Esophagus squamous epithelium (tissue), 5 donors: Measurements from ENCODE around the gene RCAN1. TPM values are rescaled to one million over a fixed set of nuclear protein-coding genes. Genes with fewer than 3 reads are reported as not detected.
"Not testable (repeated sequence)": the region's sequence is repeated elsewhere in the genome, so short reads cannot be mapped to it uniquely, and the experiment has no call there.

Experiments
- DNase-seq: peaks from one replicate; lab custom pipeline; 2025; lab: John Stamatoyannopoulos, UW
- H3K27ac ChIP-seq, 4 donors: fragments of 200-600 bp; sonication (generic); one replicate each; pipeline ENCODE4 v1.5.1; 2016 to 2019; ENCODE audit warnings: mild to moderate bottlenecking in 1 of 4
- H3K27me3 ChIP-seq, 4 donors: fragments of 200-600 bp; sonication (generic); 1 replicate in 3 of 4; 2 replicates in 1 of 4; pipeline versions ENCODE4 v1.5.1 to v1.6.0; 2017 to 2021; ENCODE audit warnings: antibody characterized with exemption in 1 of 4
- H3K36me3 ChIP-seq, 3 donors: fragments of 200-600 bp; sonication (generic); one replicate each; pipeline ENCODE4 v1.5.1; 2016 to 2019
- H3K4me1 ChIP-seq, 3 donors: fragments of 200-600 bp; sonication (generic); one replicate each; pipeline ENCODE4 v1.5.1; 2017 to 2019
- H3K4me3 ChIP-seq, 4 donors: fragments of 200-600 bp; sonication (generic); 1 replicate in 3 of 4; 2 replicates in 1 of 4; pipeline ENCODE4 v1.5.1; 2016 to 2019; ENCODE audit warnings: mild to moderate bottlenecking in 2 of 4, moderate library complexity in 1 of 4
- H3K9me3 ChIP-seq, 3 donors: fragments of 200-600 bp; sonication (generic); one replicate each; pipeline ENCODE4 v1.5.1; 2016 to 2019
- POLR2A ChIP-seq, 4 donors: fragments of 450-650 bp; IDR thresholded peaks; one replicate each; pipeline ENCODE4 v1.6.1; 2017; ENCODE audit warnings: antibody characterized with exemption in 4 of 4, mild to moderate bottlenecking in 4 of 4, moderate library complexity in 3 of 4
- WGBS, 2 donors: methylation state at CpG; one replicate each; pipeline ENCODE4 v1.1.5; 2018; 5-methylcytosine and 5-hydroxymethylcytosine counted together
- intact Hi-C: fragments of 100-400 bp; cut with DNase I; formaldehyde crosslinking; loops from one replicate; pipeline ENCODE4 v1.15.0; 2022
- total RNA-seq, 4 donors: library from RNA; depleted of rRNA; stranded (reverse); fragments of >200 nt; gene quantifications; one replicate each; pipeline ENCODE4 v1.1.0, GENCODE V29; 2016
- TF ChIP-seq, protein P1 (sequence below), 6 experiments: fragments of 450-650 bp in 4 of 6; fragments of 200-600 bp in 2 of 6; sonication (generic) in 2 of 6; IDR thresholded peaks; one replicate each; pipeline ENCODE4 v1.5.1; 2016 to 2019; ENCODE audit warnings: antibody characterized with exemption in 6 of 6, mild to moderate bottlenecking in 4 of 6, moderate library complexity in 4 of 6
- donor health status: DM: yes; HTN: yes; CAD: no.

The RCAN1 gene
- total RNA-seq, 4 donors from 2014 or later: 12.4 to 21.0 (median 17.0) TPM

DNA sequence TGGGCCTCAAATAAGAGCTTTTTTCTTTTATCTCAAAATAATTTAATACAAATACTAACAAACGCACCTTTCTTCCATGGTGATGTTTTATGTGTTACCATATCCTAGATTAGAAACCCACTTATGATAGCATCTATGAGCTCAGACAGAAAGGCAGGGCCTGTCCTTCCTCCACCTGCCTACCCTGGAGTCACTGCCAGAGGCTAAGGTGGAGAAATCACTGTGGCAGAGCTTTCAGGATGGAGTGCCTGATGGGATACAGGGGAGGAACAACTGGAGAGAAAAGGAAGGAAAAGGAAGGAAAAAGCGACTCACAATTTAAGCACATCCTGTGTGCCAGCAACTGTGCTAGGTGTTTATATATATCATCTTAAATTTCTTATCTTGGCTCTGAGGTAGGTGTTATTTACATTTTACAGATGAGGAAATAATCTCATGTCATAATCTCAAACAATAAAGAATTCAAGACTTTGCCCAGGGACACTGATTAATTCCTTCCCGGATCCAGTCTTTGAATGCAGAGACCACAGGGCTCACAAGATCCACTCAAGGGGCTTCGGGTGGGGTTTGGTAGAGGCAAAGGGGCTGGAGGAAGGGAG is 45.4 kb downstream of the RCAN1 start:
- intact Hi-C loops: no loop called here
- TF ChIP-seq, protein P1, sequence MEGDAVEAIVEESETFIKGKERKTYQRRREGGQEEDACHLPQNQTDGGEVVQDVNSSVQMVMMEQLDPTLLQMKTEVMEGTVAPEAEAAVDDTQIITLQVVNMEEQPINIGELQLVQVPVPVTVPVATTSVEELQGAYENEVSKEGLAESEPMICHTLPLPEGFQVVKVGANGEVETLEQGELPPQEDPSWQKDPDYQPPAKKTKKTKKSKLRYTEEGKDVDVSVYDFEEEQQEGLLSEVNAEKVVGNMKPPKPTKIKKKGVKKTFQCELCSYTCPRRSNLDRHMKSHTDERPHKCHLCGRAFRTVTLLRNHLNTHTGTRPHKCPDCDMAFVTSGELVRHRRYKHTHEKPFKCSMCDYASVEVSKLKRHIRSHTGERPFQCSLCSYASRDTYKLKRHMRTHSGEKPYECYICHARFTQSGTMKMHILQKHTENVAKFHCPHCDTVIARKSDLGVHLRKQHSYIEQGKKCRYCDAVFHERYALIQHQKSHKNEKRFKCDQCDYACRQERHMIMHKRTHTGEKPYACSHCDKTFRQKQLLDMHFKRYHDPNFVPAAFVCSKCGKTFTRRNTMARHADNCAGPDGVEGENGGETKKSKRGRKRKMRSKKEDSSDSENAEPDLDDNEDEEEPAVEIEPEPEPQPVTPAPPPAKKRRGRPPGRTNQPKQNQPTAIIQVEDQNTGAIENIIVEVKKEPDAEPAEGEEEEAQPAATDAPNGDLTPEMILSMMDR (IDR thresholded peaks at IDR 0.05): no peak
- TF ChIP-seq POLR2A (IDR thresholded peaks at IDR 0.05): no peak
- Histone ChIP-seq H3K4me3 (no peak overlapping the region), H3K27ac (no peak overlapping the region), H3K9me3 (no peaks in the 10 kb centered on the region), H3K4me1 (no peaks in the 10 kb centered on the region), H3K27me3 (no peaks in the 10 kb centered on the region), H3K36me3 (no peaks in the 10 kb centered on the region)
- no peak for DNase-seq
- WGBS, 2 donors: 82 to 90% methylated on average over 4 of the region's 4 CpGs

DNA sequence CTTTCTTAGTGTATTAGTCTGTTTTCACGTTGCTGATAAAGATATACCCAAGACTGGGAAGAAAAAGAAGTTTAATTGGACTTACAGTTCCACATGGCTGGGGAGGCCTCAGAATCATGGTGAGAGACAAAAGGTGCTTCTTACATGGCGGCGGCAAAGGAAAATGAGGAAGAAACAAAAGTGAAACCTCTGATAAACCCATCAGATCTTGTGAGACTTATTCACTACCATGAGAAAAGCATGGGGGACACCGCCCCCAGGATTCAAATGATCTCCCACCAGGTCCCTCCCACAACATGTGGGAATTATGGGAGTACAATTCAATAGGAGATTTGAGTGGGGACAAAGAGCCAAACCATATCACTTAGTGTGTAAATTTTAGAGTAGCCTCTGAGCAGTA is 46.1 kb downstream of the RCAN1 start:
- H3K27ac ChIP-seq, H3K36me3 ChIP-seq, H3K27me3 ChIP-seq, H3K4me3 ChIP-seq, DNase-seq, H3K4me1 ChIP-seq, intact Hi-C loops, H3K9me3 ChIP-seq: not testable (repeated sequence)
- 92 to 100% methylated on average over 2 to 4 of the region's 4 CpGs for WGBS, 2 donors

DNA sequence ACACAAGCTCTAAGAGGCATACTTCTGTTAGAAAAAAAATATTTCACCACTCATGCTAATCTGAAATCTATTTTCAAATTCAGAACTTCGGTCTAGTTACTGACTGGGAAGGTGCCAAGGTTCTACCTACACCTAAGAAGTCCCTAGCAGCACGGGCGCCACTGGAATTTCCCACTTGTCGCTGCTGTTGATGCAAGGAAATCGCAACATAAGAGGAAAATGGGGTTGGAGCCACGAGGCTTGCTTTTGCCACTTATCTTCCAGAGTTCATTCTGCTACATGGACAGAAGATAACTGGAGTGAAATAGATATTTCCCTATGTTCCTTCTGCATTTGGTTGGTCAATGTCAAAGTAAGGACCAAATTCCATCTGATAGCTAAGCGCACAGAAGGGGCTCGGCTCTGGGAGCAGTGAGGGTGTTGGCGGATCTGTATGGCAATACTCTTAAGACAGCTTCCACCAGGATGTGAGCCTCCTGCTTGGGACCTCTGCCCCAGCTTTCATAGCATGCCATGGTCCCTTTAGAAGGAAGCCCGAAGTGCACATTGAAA is 47.2 kb downstream of the RCAN1 start:
- Histone ChIP-seq H3K27ac (no peak overlapping the region), H3K4me1 (no peaks in the 10 kb centered on the region), H3K4me3 (no peak overlapping the region), H3K27me3 (no peaks in the 10 kb centered on the region), H3K9me3 (no peaks in the 10 kb centered on the region), H3K36me3 (no peaks in the 10 kb centered on the region)
- intact Hi-C loops: no loop called here
- TF ChIP-seq POLR2A (IDR thresholded peaks at IDR 0.05): no peak
- TF ChIP-seq, protein P1 (IDR thresholded peaks at IDR 0.05): no peak
- 85 to 91% methylated on average over 10 of the region's 10 CpGs for WGBS, 2 donors
- no peak for DNase-seq

DNA sequence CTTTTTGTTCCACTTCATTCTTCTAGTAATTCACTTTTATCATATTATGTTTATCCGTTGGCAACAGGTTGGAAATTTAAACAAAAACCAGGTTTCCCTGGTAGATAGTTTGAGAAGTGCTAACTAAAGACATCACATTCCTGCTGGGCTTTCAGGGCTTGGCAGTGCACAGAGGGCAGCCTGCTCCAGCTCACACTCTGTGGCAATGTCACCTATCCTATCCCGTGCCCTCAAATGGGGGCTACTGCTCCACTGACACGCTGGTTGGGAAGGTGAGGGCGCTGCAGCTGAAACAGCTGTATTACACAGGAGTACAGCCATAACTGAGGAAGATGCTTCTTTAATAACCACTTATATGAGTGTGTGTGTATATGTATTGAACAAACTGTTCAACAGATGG is 49.7 kb downstream of the RCAN1 start:
- H3K27me3 ChIP-seq: no peaks in the 10 kb centered on the region
- no peaks in the 10 kb centered on the region for H3K36me3 ChIP-seq
- no peak for DNase-seq
- TF ChIP-seq POLR2A (IDR thresholded peaks at IDR 0.05): no peak
- TF ChIP-seq, protein P1 (IDR thresholded peaks at IDR 0.05): no peak
- no peaks in the 10 kb centered on the region for H3K4me1 ChIP-seq
- intact Hi-C loops: no loop called here
- no peaks in the 10 kb centered on the region for H3K9me3 ChIP-seq
- no peak overlapping the region for H3K4me3 ChIP-seq
- WGBS, 2 donors: 76 to 90% methylated on average over 3 to 4 of the region's 4 CpGs
- no peak overlapping the region for H3K27ac ChIP-seq

DNA sequence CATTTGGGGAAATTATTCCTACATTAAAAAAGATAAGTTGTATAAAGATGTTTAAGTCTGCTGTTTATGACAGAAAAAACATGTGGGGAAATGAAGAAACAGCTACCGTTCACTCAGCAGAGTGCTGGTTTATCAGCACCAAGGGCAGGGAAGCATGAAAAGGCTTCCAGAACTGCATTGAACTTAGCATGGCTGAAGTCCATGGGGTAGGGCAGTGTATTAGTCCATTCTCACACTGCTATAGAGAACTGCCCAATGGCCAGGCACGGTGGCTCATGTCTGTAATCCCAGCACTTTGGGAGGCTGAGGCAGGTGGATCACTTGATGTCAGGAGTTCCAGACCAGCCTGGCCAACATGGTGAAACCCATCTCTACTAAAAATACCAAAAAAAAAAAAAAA is 51.5 kb downstream of the RCAN1 start:
- DNase-seq, H3K27me3 ChIP-seq, intact Hi-C loops, H3K4me3 ChIP-seq, H3K27ac ChIP-seq, H3K9me3 ChIP-seq, H3K4me1 ChIP-seq, H3K36me3 ChIP-seq: not testable (repeated sequence)
- WGBS, 2 donors: 79 to 91% methylated on average over 1 to 2 of the region's 2 CpGs

DNA sequence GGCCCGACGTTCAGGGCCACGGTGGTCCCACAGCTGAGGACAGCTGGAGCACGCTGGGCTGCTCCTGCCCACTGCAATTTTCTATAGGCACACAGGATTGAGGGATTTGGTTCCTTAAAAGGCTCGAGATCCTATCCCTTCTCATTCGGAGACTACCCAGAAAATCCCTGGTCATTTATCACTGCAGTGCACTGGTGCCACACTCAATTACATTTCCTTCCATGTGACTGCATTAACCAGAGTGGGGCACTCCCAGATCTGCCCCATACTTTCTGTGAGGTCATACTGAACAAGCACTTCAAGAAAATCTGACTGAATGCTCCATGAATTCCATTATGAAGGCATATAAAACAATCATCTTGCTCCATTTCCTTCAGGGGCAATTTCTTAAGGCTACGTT is 53.1 kb downstream of the RCAN1 start:
- Histone ChIP-seq H3K9me3 (no peaks in the 10 kb centered on the region), H3K27ac (no peak overlapping the region), H3K36me3 (no peaks in the 10 kb centered on the region), H3K4me1 (peaks cover 0 to 16% (median 2%) of the 10 kb centered on the region in 3 donors), H3K27me3 (no peaks in the 10 kb centered on the region), H3K4me3 (no peak overlapping the region)
- intact Hi-C loops: no loop called here
- TF ChIP-seq, protein P1 (IDR thresholded peaks at IDR 0.05): no peak
- TF ChIP-seq POLR2A (IDR thresholded peaks at IDR 0.05): no peak
- DNase-seq: no peak
- WGBS, 2 donors: 85 to 87% methylated on average over 7 of the region's 7 CpGs
